ENCODE data around the gene RUNX1.

DNA sequence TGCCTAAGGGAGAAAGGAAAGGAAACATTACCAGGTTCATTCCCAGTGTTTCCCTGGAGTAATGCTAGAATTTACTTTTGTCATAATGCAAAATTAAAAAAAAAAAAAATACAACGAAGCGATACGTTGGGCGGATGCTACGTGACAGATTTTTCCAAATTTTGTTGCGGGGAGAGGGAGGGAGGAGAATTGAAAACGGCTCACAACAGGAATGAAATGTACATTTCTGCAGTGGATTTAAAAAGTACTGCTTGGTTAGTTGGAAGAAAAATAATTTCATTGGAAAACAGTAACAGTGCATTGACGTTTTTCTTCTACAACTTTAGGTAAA lies 157.5 kb downstream of the RUNX1 start:
- TF ChIP-seq MYC (IDR thresholded peaks at IDR 0.05; ENCODE audit: low read depth, low read length): no peak
- TF ChIP-seq, protein P1, sequence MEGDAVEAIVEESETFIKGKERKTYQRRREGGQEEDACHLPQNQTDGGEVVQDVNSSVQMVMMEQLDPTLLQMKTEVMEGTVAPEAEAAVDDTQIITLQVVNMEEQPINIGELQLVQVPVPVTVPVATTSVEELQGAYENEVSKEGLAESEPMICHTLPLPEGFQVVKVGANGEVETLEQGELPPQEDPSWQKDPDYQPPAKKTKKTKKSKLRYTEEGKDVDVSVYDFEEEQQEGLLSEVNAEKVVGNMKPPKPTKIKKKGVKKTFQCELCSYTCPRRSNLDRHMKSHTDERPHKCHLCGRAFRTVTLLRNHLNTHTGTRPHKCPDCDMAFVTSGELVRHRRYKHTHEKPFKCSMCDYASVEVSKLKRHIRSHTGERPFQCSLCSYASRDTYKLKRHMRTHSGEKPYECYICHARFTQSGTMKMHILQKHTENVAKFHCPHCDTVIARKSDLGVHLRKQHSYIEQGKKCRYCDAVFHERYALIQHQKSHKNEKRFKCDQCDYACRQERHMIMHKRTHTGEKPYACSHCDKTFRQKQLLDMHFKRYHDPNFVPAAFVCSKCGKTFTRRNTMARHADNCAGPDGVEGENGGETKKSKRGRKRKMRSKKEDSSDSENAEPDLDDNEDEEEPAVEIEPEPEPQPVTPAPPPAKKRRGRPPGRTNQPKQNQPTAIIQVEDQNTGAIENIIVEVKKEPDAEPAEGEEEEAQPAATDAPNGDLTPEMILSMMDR (IDR thresholded peaks at IDR 0.05; ENCODE audit: low read depth, low read length): no peak
- TF ChIP-seq POLR2A (IDR thresholded peaks at IDR 0.05; ENCODE audit: extremely low read depth, insufficient read length): no peak
